HL-60 (cell line): ENCODE results near the gene ZFP64.

ENCODE experiments used
- CTCF ChIP-seq: IDR thresholded peaks from one replicate; pipeline ENCODE4 v1.5.1; 2011; ENCODE audit warnings: low read length, control low read depth, inconsistent platforms; ENCODE audit not compliant: insufficient read depth
- GABPA ChIP-seq: IDR thresholded peaks from 2 replicates; pipeline ENCODE4 v1.6.1; 2012; ENCODE audit warnings: low read depth
- POLR2AphosphoS5 ChIP-seq: IDR thresholded peaks from 2 replicates; pipeline ENCODE4 v1.6.1; 2012; ENCODE audit warnings: low read depth
- TF ChIP-seq, protein P1 (sequence below): IDR thresholded peaks from 2 replicates; pipeline ENCODE4 v1.6.1; 2012; ENCODE audit warnings: low read depth; ENCODE audit not compliant: insufficient replicate concordance

DNA sequence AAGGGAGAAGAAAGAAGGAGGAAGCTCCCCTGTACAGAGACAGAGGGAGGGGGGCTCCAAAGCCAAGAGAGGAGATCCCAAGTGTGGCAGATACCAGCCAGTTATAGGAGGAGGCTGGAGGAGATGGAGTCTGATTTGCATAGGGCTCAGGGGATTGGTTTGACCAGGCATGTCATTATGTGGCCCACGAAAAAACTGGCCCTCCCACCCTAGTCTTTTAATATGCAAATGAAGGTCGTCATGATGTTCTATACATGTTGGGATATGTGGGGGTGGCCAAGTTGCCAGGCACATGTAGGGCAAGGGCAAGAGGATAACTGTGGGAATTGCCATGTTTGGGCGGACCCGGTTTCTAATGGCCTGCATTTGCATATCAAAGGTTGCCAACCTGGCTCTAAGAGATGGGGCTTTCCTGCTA, 17.6 kb upstream of the ZFP64 start:
- TF ChIP-seq CTCF (no peak), POLR2AphosphoS5 (no peak), GABPA (no peak)
- TF ChIP-seq, protein P1, sequence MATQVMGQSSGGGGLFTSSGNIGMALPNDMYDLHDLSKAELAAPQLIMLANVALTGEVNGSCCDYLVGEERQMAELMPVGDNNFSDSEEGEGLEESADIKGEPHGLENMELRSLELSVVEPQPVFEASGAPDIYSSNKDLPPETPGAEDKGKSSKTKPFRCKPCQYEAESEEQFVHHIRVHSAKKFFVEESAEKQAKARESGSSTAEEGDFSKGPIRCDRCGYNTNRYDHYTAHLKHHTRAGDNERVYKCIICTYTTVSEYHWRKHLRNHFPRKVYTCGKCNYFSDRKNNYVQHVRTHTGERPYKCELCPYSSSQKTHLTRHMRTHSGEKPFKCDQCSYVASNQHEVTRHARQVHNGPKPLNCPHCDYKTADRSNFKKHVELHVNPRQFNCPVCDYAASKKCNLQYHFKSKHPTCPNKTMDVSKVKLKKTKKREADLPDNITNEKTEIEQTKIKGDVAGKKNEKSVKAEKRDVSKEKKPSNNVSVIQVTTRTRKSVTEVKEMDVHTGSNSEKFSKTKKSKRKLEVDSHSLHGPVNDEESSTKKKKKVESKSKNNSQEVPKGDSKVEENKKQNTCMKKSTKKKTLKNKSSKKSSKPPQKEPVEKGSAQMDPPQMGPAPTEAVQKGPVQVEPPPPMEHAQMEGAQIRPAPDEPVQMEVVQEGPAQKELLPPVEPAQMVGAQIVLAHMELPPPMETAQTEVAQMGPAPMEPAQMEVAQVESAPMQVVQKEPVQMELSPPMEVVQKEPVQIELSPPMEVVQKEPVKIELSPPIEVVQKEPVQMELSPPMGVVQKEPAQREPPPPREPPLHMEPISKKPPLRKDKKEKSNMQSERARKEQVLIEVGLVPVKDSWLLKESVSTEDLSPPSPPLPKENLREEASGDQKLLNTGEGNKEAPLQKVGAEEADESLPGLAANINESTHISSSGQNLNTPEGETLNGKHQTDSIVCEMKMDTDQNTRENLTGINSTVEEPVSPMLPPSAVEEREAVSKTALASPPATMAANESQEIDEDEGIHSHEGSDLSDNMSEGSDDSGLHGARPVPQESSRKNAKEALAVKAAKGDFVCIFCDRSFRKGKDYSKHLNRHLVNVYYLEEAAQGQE, result no peak
